B cell (primary cell): ENCODE data around the gene CMTM5. TPM values are rescaled to one million over a fixed set of nuclear protein-coding genes. Genes with fewer than 3 reads are reported as not detected.
"Not testable (repeated sequence)": the region's sequence is repeated elsewhere in the genome, so short reads cannot be mapped to it uniquely, and the experiment has no call there.

Source experiments
- ATAC-seq: fragments of 200-7000 bp; cut with Tn5 transposase; one replicate; pipeline ENCODE4 v1.10.0; 2021; ENCODE audit warnings: low read depth, mild to moderate bottlenecking, moderate number of reproducible peaks, moderate library complexity
- CTCF ChIA-PET: fragments of 350-600 bp; sonication (Branson Sonifier 250); formaldehyde crosslinking; loops from one replicate; lab custom pipeline; 2021; ENCODE audit warnings: antibody characterized with exemption, inconsistent platforms; lab: Charles Lee
- POLR2A ChIA-PET: fragments of 350-600 bp; sonication (Branson Sonifier 250); formaldehyde crosslinking; loops from one replicate; lab custom pipeline; 2021; ENCODE audit warnings: antibody characterized with exemption; lab: Charles Lee
- DNase-seq: peaks from one replicate; pipeline ENCODE4 v3.0.0; 2013
- H2AFZ ChIP-seq: 2 replicates; pipeline ENCODE4 v1.6.1; 2012; ENCODE audit warnings: mild to moderate bottlenecking, low read depth, low read length; ENCODE audit not compliant: insufficient read depth, poor library complexity, severe bottlenecking
- H3K27ac ChIP-seq, 2 donors: 1 replicate in 1 of 2; 2 replicates in 1 of 2; pipeline ENCODE4 v1.5.1; 2012 to 2013; ENCODE audit warnings: low read length in 2 of 2, mild to moderate bottlenecking in 2 of 2, moderate library complexity in 1 of 2
- H3K27me3 ChIP-seq, 4 experiments: fragments of 200-600 bp in 1 of 4; sonication (generic) in 1 of 4; replicated peaks in 1 of 4; 1 replicate in 2 of 4; 2 replicates in 2 of 4; pipeline versions ENCODE4 v1.6.1 to v1.7.0; 2013 to 2016; ENCODE audit warnings: low read length in 3 of 4, mild to moderate bottlenecking in 2 of 4, mixed read lengths in 1 of 4, moderate library complexity in 1 of 4; ENCODE audit not compliant: insufficient read depth in 4 of 4, control insufficient read depth in 3 of 4; ENCODE audit errors: control extremely low read depth in 1 of 4
- H3K36me3 ChIP-seq, 2 experiments: replicated peaks in 1 of 2; 1 replicate in 1 of 2; 2 replicates in 1 of 2; pipeline versions ENCODE4 v1.6.1 to v1.7.1; 2013; ENCODE audit warnings: low read length in 1 of 2; ENCODE audit not compliant: insufficient read depth in 2 of 2, control insufficient read depth in 1 of 2; ENCODE audit errors: control extremely low read depth in 1 of 2, extremely low read depth in 1 of 2
- H3K4me1 ChIP-seq, 2 donors: fragments of 200-600 bp in 1 of 2; sonication (generic) in 1 of 2; 1 replicate in 1 of 2; 2 replicates in 1 of 2; pipeline versions ENCODE4 v1.5.1 to v1.6.1; 2013 to 2017; ENCODE audit warnings: low read length in 2 of 2; ENCODE audit not compliant: control insufficient read depth in 2 of 2, insufficient read depth in 2 of 2
- H3K4me2 ChIP-seq: replicated peaks from 2 replicates; pipeline ENCODE3; 2012; ENCODE audit warnings: mild to moderate bottlenecking, low read depth, low read length; ENCODE audit not compliant: poor library complexity, severe bottlenecking
- H3K4me3 ChIP-seq, 5 experiments: fragments of 200-600 bp in 1 of 5; sonication (generic) in 1 of 5; 1 replicate in 3 of 5; 2 replicates in 2 of 5; pipeline versions ENCODE4 v1.5.1 to v1.7.0; 2011 to 2016; ENCODE audit warnings: low read length in 4 of 5, mild to moderate bottlenecking in 4 of 5, low read depth in 2 of 5, control low read depth in 1 of 5, moderate library complexity in 1 of 5; ENCODE audit not compliant: insufficient read depth in 1 of 5; ENCODE audit errors: control extremely low read depth in 1 of 5, extremely low read depth in 1 of 5
- H3K79me2 ChIP-seq: fragments of 200-600 bp; sonication (generic); one replicate; pipeline ENCODE4 v1.6.0; 2016; ENCODE audit warnings: low read length; ENCODE audit not compliant: control insufficient read depth, insufficient read depth
- H3K9ac ChIP-seq: fragments of 200-600 bp; sonication (generic); 2 replicates; pipeline ENCODE4 v1.6.1; 2017; ENCODE audit warnings: mild to moderate bottlenecking, low read length, moderate library complexity
- H3K9me3 ChIP-seq, 3 donors: one replicate each; pipeline versions ENCODE4 v1.6.1 to v1.7.1; 2013; ENCODE audit warnings: low read length in 2 of 3; ENCODE audit not compliant: control insufficient read depth in 2 of 3, insufficient read depth in 1 of 3; ENCODE audit errors: control extremely low read depth in 1 of 3
- H4K20me1 ChIP-seq: 2 replicates; pipeline ENCODE4 v1.6.0; 2012; ENCODE audit warnings: mild to moderate bottlenecking, low read length; ENCODE audit not compliant: insufficient read depth, control insufficient read depth, poor library complexity, severe bottlenecking
- H3K27ac Mint-ChIP-seq: one replicate; pipeline ENCODE4 v1.8.0; 2021; ENCODE audit warnings: mixed read lengths
- H3K27me3 Mint-ChIP-seq: one replicate; pipeline ENCODE4 v1.8.0; 2021; ENCODE audit warnings: mixed read lengths
- H3K4me1 Mint-ChIP-seq: one replicate; pipeline ENCODE4 v1.8.0; 2021; ENCODE audit warnings: mixed read lengths
- H3K4me3 Mint-ChIP-seq: one replicate; pipeline ENCODE4 v1.8.0; 2021; ENCODE audit warnings: mixed read lengths
- H3K9me3 Mint-ChIP-seq: one replicate; pipeline ENCODE4 v1.8.0; 2022; ENCODE audit warnings: mixed read lengths; ENCODE audit not compliant: insufficient read depth
- CTCF ChIP-seq: fragments of 200-600 bp; IDR thresholded peaks from one replicate; pipeline ENCODE4 v1.8.0; 2022; ENCODE audit warnings: antibody characterized with exemption, mild to moderate bottlenecking
- EZH2 ChIP-seq: IDR thresholded peaks from 2 replicates; pipeline ENCODE4 v1.6.1; 2012; ENCODE audit warnings: borderline replicate concordance, low read depth, mild to moderate bottlenecking, moderate library complexity, low read length; ENCODE audit not compliant: insufficient read depth, poor library complexity, severe bottlenecking
- WGBS: methylation state at CpG from one replicate; pipeline ENCODE4 v1.1.5; 2013; ENCODE audit warnings: missing lambda C conversion rate; ENCODE audit not compliant: insufficient coverage; 5-methylcytosine and 5-hydroxymethylcytosine counted together
- intact Hi-C: fragments of 100-400 bp; cut with micrococcal nuclease; formaldehyde crosslinking; loops from one replicate; pipeline ENCODE4 v1.10.0; 2022
- polyA plus RNA-seq: library from polyadenylated mRNA; depleted of rRNA; stranded (reverse); fragments of >200 nt; gene quantifications from 2 replicates; pipeline ENCODE4 v1.2.3, GENCODE V29; 2012
- total RNA-seq, 2 donors: library from RNA; stranded (reverse); fragments of 120-200 nt in 1 of 2; gene quantifications; 1 replicate in 1 of 2; 2 replicates in 1 of 2; pipeline versions ENCODE4 v1.2.3 to v1.2.4, GENCODE V29; 2013 to 2022

Gene CMTM5
- total and polyA plus RNA-seq, 2 donors (not counting 1 experiment from before 2014, with no cell fraction given): 0.18 TPM; not detected in 1

GRCh38 chr14:23400496-23401149 lies 23.8 kb downstream of the CMTM5 start:
- H3K9ac ChIP-seq, CTCF ChIA-PET, DNase-seq, H3K9me3 Mint-ChIP-seq, H3K9me3 ChIP-seq, H3K4me1 Mint-ChIP-seq, H3K27ac Mint-ChIP-seq, H3K4me3 Mint-ChIP-seq, H3K4me1 ChIP-seq, H3K4me2 ChIP-seq, intact Hi-C loops, H3K4me3 ChIP-seq, H4K20me1 ChIP-seq, ATAC-seq, H2AFZ ChIP-seq, H3K79me2 ChIP-seq, H3K36me3 ChIP-seq, H3K27ac ChIP-seq, POLR2A ChIA-PET: not testable (repeated sequence)
- peaks cover 0 to 19% (median 4%) of the 10 kb centered on the region in 4 experiments for H3K27me3 ChIP-seq
- H3K27me3 Mint-ChIP-seq: peaks cover 38% of the 10 kb centered on the region
- WGBS: 71% methylated on average over 16 of the region's 16 CpGs

- H3K9me3 ChIP-seq: no peaks in the 10 kb centered on the region
- no peak overlapping the region for H3K4me3 ChIP-seq
- no peak for ATAC-seq
- intact Hi-C loops: no loop called here
- peaks cover 1 to 7% of the 10 kb centered on the region in 2 donors for H3K4me1 ChIP-seq
- no peak for DNase-seq
- H2AFZ ChIP-seq: no peak overlapping the region
- no peak overlapping the region for H3K4me2 ChIP-seq
- no peaks in the 10 kb centered on the region for H3K79me2 ChIP-seq
- H3K27ac ChIP-seq: no peak overlapping the region
- H3K36me3 ChIP-seq: no peaks in the 10 kb centered on the region
- no peak overlapping the region for H3K9ac ChIP-seq
- Mint-ChIP-seq H3K4me1 (peaks cover 9% of the 10 kb centered on the region), H3K4me3 (no peak overlapping the region), H3K27ac (no peak overlapping the region), H3K27me3 (peaks cover 42% of the 10 kb centered on the region), H3K9me3 (no peaks in the 10 kb centered on the region)
- CTCF ChIA-PET: no interaction called here
- no peaks in the 10 kb centered on the region for H4K20me1 ChIP-seq
- TF ChIP-seq EZH2 (no peak), CTCF (no peak)
- peaks cover 0 to 23% (median 4%) of the 10 kb centered on the region in 4 experiments for H3K27me3 ChIP-seq
- POLR2A ChIA-PET: no interaction called here
- 87% methylated on average over 3 of the region's 4 CpGs for WGBS
Measured at GRCh38 chr14:23401291-23401690, 24.4 kb downstream of the CMTM5 start.
